HG02798 (cell line): ENCODE data around the gene ARRDC2.
A peak's percentile ranks its signal among the peaks of the same experiment; 100 is the strongest.

Experiments used
- ATAC-seq: cut with Tn5 transposase; IDR thresholded peaks from one replicate; pipeline ENCODE4 v1.9.1; 2021; ENCODE audit warnings: mild to moderate bottlenecking; ENCODE audit not compliant: unreplicated experiment, poor library complexity

Gene ARRDC2

DNA sequence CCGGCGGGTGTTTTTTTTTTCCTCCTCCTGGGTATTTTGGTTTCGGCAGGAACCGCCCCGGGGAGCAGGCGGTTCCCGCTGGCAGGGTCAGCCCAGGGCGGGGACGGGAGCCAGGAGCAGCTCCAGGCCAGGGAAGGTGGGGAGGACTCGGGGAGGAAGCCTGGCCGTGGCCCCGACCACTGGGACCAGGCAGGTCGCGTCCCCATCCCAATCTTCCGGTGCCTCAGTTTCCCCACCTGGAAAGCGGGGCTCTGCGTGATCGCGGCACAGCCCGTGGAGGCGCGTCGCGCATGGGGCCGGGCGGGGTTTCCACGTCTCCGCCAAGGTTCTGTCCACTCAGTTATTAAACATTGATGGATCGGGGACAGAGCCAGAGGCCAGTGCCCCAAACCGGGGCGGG is 43.9 kb downstream of the ARRDC2 start:
- no peak for ATAC-seq

GRCh38 chr19:18053576-18054219 is 45.7 kb downstream of the ARRDC2 start:
- ATAC-seq, result no peak

- no peak for ATAC-seq
Observed at GRCh38 chr19:18055967-18056366, 48.0 kb downstream of the ARRDC2 start.

DNA sequence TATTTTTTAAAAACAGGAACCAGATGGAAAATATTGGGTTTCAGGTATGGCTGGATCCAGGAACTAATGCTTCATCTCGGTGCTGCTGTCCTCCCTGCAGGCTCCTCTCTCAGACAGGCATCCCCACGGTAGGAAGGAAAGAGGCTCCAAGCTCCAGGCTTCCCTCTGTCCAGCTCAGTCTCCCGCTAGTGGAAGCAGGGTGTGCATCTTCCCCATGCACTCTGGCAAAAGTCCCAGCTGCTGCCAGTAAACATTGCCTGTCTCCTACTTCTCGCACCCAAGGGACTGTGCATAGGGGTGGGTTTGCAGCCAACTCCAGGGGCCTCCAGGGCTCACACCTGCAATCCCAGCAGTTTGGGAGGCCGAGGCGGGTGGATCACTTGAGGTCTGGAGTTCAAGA is 49.6 kb downstream of the ARRDC2 start:
- no peak for ATAC-seq

DNA sequence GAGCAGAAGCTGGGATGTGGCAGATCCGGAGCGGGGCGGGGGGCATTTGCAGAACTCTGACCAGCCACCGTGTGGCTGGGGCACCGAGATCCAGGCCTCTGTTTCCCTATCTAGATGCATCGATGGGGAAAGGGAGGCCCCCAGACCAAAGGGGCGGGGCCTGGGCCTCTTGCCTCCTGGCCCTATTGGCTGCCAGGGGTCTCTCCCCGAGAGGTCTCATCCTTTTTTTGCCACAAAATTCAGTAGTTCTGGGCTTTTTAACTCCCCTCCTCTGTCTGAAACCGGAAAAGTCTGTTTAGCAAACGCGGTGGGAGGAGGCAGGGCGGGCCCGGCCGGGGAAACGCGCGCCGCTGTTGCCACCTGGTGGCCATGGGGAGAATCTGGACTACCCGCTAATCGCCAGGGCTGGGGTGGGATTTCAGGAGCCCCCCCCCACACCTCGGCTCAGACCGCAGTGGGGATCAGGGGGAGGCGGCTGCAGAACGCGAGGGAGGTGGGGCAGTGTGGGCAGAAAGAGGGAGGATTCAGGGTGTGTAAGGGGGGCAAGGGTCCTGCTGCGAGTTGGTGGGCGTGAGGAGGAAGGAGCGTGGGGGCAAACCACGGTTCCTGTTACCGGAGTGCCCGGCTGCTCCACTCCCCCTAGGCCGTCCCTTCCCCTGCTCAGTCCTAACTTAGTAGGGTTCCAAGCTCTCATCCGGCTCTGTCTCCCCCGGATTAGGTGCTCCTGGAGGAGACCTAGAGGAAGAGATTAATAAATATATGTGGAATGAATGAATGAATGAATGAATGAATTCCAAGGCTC is 50.4 kb downstream of the ARRDC2 start:
- ATAC-seq, result peak; percentile 56

DNA sequence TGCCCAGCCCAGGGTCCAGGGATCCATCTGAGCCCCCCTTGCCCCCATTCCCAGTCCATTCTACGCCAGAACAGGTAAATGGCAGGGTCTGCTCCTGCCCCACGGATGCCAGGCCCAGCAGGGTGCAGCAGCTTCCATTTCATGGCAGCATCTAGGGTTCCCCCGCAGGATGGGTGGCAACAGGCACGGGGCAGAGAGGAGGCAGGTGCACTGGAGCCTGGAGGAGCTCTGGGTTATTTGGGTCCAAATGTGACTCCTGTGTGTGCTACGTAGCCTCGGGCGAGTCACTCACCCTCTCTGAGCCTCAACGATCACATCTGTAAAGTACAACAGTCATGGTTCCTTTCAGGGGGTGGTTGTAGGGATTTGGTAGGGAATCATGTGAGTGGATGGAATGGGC is 51.3 kb downstream of the ARRDC2 start:
- ATAC-seq, result no peak

GRCh38 chr19:18059902-18060301 is 51.9 kb downstream of the ARRDC2 start:
- no peak for ATAC-seq

DNA sequence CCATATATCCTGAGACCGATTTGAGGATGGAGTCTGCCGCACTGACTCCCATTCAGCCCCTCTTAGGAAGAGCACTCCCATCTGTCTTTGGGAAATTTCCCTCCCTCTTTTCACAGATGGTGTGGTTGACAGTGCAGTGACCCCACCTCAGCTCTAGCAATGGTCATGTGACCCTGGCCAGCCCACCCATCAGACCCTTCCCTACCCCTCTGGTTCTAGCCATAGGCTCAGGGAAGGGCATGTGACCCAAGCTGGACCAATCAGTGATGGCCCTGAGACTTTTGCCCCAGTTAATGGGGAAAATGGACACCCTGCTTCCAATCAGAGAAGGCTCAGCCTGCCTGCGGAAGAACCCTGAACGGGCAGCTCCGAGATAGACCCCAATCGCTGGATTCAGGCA is 52.5 kb downstream of the ARRDC2 start:
- ATAC-seq, result no peak

GRCh38 chr19:18062028-18062427 is 54.1 kb downstream of the ARRDC2 start:
- ATAC-seq, result no peak

DNA sequence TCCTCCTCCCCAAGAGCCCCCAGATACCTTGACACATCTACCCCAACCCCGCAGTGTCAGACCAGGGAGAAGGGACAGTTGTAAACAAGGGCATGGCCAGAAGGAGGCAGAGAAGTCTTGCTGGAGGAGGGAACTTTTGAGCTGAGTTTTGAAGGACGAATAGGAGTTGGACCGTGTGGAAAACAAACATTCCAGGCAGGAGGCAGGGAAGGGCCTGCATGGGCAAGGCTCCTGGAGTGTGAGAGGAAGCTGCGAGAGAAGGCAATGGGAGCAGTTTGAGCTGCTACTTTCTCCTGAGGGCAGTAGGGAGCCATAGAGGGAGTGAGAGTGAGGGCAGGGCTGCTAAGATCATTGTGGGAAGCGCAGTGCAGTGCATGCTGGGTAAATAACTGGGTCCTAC is 55.5 kb downstream of the ARRDC2 start:
- no peak for ATAC-seq
